ENCODE results near the gene SLC35D1. TPM values are rescaled to one million over a fixed set of nuclear protein-coding genes. Genes with fewer than 3 reads are reported as not detected.
A peak's percentile ranks its signal among the peaks of the same experiment; 100 is the strongest.
"Not testable (repeated sequence)": the region's sequence is repeated elsewhere in the genome, so short reads cannot be mapped to it uniquely, and the experiment has no call there.

Gene SLC35D1
- total RNA-seq, 1 donor from 2014 or later: 9.2 TPM

DNA sequence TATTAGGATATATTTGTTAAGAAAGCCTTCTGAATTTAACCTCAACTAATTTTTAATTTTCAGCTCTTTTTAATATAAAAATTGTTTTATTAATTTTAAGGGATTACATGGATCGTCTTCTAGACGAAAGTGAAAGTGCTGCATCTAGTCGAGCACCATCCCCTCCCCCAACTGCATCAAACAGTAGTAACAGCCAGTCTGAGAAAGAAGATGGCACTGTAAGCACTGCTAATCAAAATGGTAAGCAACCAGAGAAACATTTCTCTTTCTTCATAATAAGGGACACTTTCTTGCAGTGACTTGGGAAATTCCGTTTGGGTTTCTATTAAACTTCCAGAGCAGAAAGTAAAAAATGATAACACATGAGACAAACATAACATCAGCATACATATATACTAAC lies 72.3 kb downstream of the SLC35D1 start:
- no peak overlapping the region for H3K27ac Mint-ChIP-seq (ENCODE audit: unreplicated experiment)
- no peaks in the 10 kb centered on the region for H3K9me3 Mint-ChIP-seq (ENCODE audit: low read depth)
- H3K4me1 Mint-ChIP-seq (ENCODE audit: low read depth): peaks cover 4% of the 10 kb centered on the region
- no peak overlapping the region for H3K4me3 Mint-ChIP-seq (ENCODE audit: unreplicated experiment)
- H3K27me3 Mint-ChIP-seq (ENCODE audit: low read depth): no peaks in the 10 kb centered on the region
- peaks cover 18% of the 10 kb centered on the region for H3K36me3 Mint-ChIP-seq (ENCODE audit: low read depth)
- TF ChIP-seq, protein P1, sequence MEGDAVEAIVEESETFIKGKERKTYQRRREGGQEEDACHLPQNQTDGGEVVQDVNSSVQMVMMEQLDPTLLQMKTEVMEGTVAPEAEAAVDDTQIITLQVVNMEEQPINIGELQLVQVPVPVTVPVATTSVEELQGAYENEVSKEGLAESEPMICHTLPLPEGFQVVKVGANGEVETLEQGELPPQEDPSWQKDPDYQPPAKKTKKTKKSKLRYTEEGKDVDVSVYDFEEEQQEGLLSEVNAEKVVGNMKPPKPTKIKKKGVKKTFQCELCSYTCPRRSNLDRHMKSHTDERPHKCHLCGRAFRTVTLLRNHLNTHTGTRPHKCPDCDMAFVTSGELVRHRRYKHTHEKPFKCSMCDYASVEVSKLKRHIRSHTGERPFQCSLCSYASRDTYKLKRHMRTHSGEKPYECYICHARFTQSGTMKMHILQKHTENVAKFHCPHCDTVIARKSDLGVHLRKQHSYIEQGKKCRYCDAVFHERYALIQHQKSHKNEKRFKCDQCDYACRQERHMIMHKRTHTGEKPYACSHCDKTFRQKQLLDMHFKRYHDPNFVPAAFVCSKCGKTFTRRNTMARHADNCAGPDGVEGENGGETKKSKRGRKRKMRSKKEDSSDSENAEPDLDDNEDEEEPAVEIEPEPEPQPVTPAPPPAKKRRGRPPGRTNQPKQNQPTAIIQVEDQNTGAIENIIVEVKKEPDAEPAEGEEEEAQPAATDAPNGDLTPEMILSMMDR (IDR thresholded peaks at IDR 0.05): no peak
- no peak for DNase-seq (ENCODE audit: low spot score)

DNA sequence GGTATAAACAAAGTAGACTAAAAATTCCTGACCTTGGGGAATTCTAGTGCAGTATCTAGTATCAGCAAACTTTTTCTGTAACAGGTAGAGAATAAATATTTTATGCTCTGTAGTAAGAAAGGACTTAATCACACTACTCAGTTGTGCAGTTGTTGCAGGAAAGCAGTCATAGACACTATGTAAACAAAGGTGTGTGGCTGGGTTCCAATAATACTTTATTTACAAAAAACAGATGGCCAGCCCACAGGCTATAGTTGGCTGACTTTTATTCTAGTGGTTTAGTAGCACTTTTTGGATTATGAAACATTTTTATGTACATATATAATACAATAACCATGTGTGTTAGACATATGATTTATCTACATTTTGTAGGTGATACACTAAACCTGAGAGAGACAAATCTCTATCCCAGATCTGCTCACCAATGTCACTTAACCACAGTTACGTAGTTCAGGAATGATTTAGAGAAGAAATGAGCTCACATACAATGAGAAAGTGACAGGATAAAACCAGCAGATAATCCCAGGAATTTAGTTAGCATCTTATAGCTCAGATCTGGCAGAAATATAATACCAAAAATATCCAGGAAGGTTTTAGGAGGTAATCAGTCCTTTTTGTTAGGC lies 73.1 kb downstream of the SLC35D1 start:
- TF ChIP-seq, protein P1 (IDR thresholded peaks at IDR 0.05): no peak
- H3K4me1 Mint-ChIP-seq (ENCODE audit: low read depth): peaks cover 4% of the 10 kb centered on the region
- no peaks in the 10 kb centered on the region for H3K27me3 Mint-ChIP-seq (ENCODE audit: low read depth)
- no peak overlapping the region for H3K4me3 Mint-ChIP-seq (ENCODE audit: unreplicated experiment)
- H3K27ac Mint-ChIP-seq (ENCODE audit: unreplicated experiment): peak overlapping the region; percentile 1
- H3K36me3 Mint-ChIP-seq (ENCODE audit: low read depth): peaks cover 14% of the 10 kb centered on the region
- no peak for DNase-seq (ENCODE audit: low spot score)
- no peaks in the 10 kb centered on the region for H3K9me3 Mint-ChIP-seq (ENCODE audit: low read depth)

DNA sequence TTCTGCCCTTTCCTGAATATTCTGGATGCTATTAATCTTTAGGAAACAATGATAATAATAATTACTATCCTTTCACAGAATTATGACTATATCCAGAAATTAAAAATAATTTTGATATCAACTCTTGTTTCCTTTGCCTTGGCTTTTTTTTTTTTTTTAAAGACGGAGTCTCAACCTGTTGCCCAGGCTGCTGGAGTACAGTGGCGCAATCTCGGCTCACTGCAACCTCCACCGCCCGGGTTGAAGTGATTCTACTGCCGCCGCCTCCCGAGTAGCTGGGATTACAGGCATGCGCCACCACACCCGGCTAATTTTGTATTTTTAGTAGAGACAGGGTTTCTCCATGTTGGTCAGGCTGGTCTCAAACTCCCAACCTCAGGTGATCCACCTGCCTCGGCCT lies 74.3 kb downstream of the SLC35D1 start:
- not testable (repeated sequence) for H3K27me3 Mint-ChIP-seq (ENCODE audit: low read depth)

DNA sequence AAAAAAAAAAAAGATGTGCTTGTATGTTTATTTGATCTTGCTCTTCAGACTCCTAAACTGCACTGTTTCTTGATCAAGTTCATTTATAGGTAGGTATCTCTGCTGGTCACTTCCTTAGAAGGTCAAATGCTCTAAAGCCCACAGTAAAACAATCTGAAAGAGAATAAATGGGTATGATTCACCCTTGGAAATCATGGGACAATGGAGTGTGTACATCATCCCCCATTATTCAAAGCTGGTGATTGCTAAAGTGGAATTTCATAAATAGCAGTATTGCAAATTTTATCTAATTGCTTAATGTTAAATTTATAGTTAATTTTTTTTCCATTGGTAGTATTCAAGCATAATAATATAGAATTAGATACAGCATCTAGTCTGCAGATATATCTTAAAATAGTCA lies 75.7 kb downstream of the SLC35D1 start:
- Mint-ChIP-seq H3K36me3 (ENCODE audit: low read depth) (peaks cover 8% of the 10 kb centered on the region), H3K27ac (ENCODE audit: unreplicated experiment) (no peak overlapping the region), H3K4me1 (ENCODE audit: low read depth) (no peaks in the 10 kb centered on the region), H3K27me3 (ENCODE audit: low read depth) (no peaks in the 10 kb centered on the region), H3K9me3 (ENCODE audit: low read depth) (no peaks in the 10 kb centered on the region), H3K4me3 (ENCODE audit: unreplicated experiment) (no peak overlapping the region)
- no peak for DNase-seq (ENCODE audit: low spot score)
- TF ChIP-seq, protein P1 (IDR thresholded peaks at IDR 0.05): no peak

More for the DNA sequence above, 74.3 kb downstream of the SLC35D1 start:
- H3K9me3 Mint-ChIP-seq (ENCODE audit: low read depth); DNase-seq (ENCODE audit: low spot score); H3K27ac Mint-ChIP-seq (ENCODE audit: unreplicated experiment); H3K4me1 Mint-ChIP-seq (ENCODE audit: low read depth); H3K4me3 Mint-ChIP-seq (ENCODE audit: unreplicated experiment): not testable (repeated sequence)
- H3K36me3 Mint-ChIP-seq (ENCODE audit: low read depth): peaks cover 14% of the 10 kb centered on the region

DNA sequence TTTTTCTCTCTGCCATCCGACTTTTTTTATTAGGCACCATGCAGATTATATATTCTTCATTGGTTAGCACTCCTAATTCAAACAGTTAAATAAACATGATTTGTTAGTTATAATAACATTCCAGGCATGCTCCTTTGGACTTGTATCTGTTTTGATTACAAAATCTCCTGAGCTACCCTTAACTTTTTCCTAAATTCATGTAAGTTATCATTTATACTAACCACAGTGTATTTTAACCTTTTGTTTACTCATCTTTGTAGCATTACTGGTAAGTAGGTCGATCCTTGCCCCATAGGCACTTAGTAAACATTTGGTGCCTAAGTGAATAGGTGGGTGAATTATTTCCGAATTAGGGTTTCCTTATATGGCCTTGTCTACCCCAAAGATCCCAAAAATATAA lies 85.4 kb downstream of the SLC35D1 start:
- H3K27me3 Mint-ChIP-seq (ENCODE audit: low read depth): no peaks in the 10 kb centered on the region
- no peak overlapping the region for H3K27ac Mint-ChIP-seq (ENCODE audit: unreplicated experiment)
- H3K36me3 Mint-ChIP-seq (ENCODE audit: low read depth): peaks cover 40% of the 10 kb centered on the region
- DNase-seq (ENCODE audit: low spot score): no peak
- H3K4me1 Mint-ChIP-seq (ENCODE audit: low read depth): peaks cover 20% of the 10 kb centered on the region
- TF ChIP-seq, protein P1 (IDR thresholded peaks at IDR 0.05): no peak
- H3K4me3 Mint-ChIP-seq (ENCODE audit: unreplicated experiment): no peak overlapping the region
- H3K9me3 Mint-ChIP-seq (ENCODE audit: low read depth): peaks cover 17% of the 10 kb centered on the region

DNA sequence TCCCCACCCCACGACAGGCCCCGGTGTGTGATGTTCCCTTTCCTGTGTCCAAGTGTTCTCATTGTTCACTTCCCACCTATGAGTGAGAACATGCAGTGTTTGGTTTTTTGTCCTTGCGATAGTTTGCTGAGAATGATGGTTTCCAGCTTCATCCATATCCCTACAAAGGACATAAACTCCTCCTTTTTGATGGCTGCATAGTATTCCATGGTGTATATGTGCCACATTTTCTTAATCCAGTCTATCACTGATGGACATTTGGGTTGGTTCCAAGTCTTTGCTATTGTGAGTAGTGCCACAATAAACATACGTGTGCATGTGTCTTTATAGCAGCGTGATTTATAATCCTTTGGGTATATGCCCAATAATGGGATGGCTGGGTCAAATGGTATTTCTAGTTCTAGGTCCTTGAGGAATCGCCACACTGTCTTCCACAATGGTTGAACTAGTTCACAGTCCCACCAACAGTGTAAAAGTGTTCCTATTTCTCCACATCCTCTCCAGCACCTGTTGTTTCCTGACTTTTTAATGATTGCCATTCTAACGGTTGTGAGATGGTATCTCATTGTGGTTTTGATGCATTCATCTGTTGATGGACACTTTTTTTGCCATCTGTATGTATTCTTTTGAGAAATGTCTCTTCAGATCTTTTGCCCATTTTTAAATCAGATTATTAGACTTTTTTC lies 87.6 kb downstream of the SLC35D1 start:
- H3K4me3 Mint-ChIP-seq (ENCODE audit: unreplicated experiment); DNase-seq (ENCODE audit: low spot score); H3K27me3 Mint-ChIP-seq (ENCODE audit: low read depth); H3K27ac Mint-ChIP-seq (ENCODE audit: unreplicated experiment): not testable (repeated sequence)
- H3K9me3 Mint-ChIP-seq (ENCODE audit: low read depth): peaks cover 17% of the 10 kb centered on the region
- H3K4me1 Mint-ChIP-seq (ENCODE audit: low read depth): peaks cover 20% of the 10 kb centered on the region
- peaks cover 40% of the 10 kb centered on the region for H3K36me3 Mint-ChIP-seq (ENCODE audit: low read depth)
